GM19395 (cell line): ENCODE results near the gene CFAP52.
"Not testable (repeated sequence)": the region's sequence is repeated elsewhere in the genome, so short reads cannot be mapped to it uniquely, and the experiment has no call there.

Experiments used
- ATAC-seq: cut with Tn5 transposase; IDR thresholded peaks from one replicate; pipeline ENCODE4 v1.9.1; 2021; ENCODE audit warnings: mild to moderate bottlenecking, moderate library complexity; ENCODE audit not compliant: unreplicated experiment

Gene CFAP52

GRCh38 chr17:9568004-9568403, 8.4 kb upstream of the CFAP52 start:
- no peak for ATAC-seq

- ATAC-seq = no peak
These were observed 7.4 kb upstream of the CFAP52 start for GRCh38 chr17:9568957-9569588.

- no peak for ATAC-seq
These were observed 5.2 kb upstream of the CFAP52 start for GRCh38 chr17:9571201-9571600.

- ATAC-seq = peak; percentile 77
These were observed 901 bp upstream of the CFAP52 start, which contains the start of gene STX8 for GRCh38 chr17:9575381-9576101. STX8 (minus strand) TSS chr17:9575820; CDS start chr17:9575808, 12 bp downstream.

- no peak for ATAC-seq
These were observed 899 bp downstream of the CFAP52 start for GRCh38 chr17:9577373-9577709.

- no peak for ATAC-seq
These were observed 11.7 kb downstream of the CFAP52 start for GRCh38 chr17:9587969-9588656.

GRCh38 chr17:9594065-9594464, 17.6 kb downstream of the CFAP52 start:
- no peak for ATAC-seq

GRCh38 chr17:9597638-9598037, 21.2 kb downstream of the CFAP52 start:
- ATAC-seq = not testable (repeated sequence)

- no peak for ATAC-seq
These were observed 22.2 kb downstream of the CFAP52 start for GRCh38 chr17:9598661-9599060.

GRCh38 chr17:9604583-9604982, 28.1 kb downstream of the CFAP52 start:
- not testable (repeated sequence) for ATAC-seq

GRCh38 chr17:9606453-9606852, 30.0 kb downstream of the CFAP52 start:
- no peak for ATAC-seq

- ATAC-seq = not testable (repeated sequence)
These were observed 30.6 kb downstream of the CFAP52 start for GRCh38 chr17:9607058-9607457.

GRCh38 chr17:9611557-9611956, 35.1 kb downstream of the CFAP52 start:
- ATAC-seq = no peak

GRCh38 chr17:9612006-9612405, 35.6 kb downstream of the CFAP52 start:
- ATAC-seq = no peak

- no peak for ATAC-seq
These were observed 39.0 kb downstream of the CFAP52 start for GRCh38 chr17:9615486-9615885.

GRCh38 chr17:9622961-9623360, 46.5 kb downstream of the CFAP52 start:
- ATAC-seq = no peak

- no peak for ATAC-seq
These were observed 52.1 kb downstream of the CFAP52 start for GRCh38 chr17:9628509-9628908.

- ATAC-seq = no peak
These were observed 56.3 kb downstream of the CFAP52 start for GRCh38 chr17:9632741-9633140.

GRCh38 chr17:9635340-9635739, 58.9 kb downstream of the CFAP52 start:
- no peak for ATAC-seq

GRCh38 chr17:9636501-9636900, 60.1 kb downstream of the CFAP52 start:
- no peak for ATAC-seq

GRCh38 chr17:9640388-9640787, 63.9 kb downstream of the CFAP52 start:
- not testable (repeated sequence) for ATAC-seq

- no peak for ATAC-seq
These were observed 67.2 kb downstream of the CFAP52 start for GRCh38 chr17:9643611-9644010.
